HG03439 (cell line): ENCODE data around the gene KRT82.
"Not testable (repeated sequence)": the region's sequence is repeated elsewhere in the genome, so short reads cannot be mapped to it uniquely, and the experiment has no call there.

ENCODE experiments used
- ATAC-seq: cut with Tn5 transposase; IDR thresholded peaks from one replicate; pipeline ENCODE4 v1.9.1; 2021; ENCODE audit warnings: mild to moderate bottlenecking, moderate library complexity; ENCODE audit not compliant: unreplicated experiment

The KRT82 gene

GRCh38 chr12:52413782-52414345, 7.7 kb upstream of the KRT82 start:
- no peak for ATAC-seq

- ATAC-seq, result no peak
Observed at GRCh38 chr12:52413202-52413601, 7.1 kb upstream of the KRT82 start.

DNA sequence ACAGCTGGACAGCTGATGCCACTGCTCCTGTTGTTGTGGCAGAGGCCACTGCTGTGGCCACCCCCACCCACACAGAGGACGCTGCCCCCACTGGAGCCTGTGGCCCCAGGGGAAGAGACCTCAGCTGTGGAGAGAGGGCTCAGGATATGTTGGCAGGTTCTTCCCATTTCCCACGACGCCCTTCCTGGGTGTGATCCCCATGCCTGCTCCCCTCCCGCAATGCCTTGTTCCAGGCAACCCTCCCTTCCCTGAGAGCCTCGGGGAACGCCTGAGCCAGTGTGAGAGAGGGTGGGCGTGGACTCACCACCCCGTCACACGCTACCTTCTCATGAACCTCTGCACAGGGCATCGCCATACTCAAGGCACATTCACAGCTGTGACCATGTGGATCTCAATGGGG, 5.7 kb upstream of the KRT82 start:
- ATAC-seq, result no peak

DNA sequence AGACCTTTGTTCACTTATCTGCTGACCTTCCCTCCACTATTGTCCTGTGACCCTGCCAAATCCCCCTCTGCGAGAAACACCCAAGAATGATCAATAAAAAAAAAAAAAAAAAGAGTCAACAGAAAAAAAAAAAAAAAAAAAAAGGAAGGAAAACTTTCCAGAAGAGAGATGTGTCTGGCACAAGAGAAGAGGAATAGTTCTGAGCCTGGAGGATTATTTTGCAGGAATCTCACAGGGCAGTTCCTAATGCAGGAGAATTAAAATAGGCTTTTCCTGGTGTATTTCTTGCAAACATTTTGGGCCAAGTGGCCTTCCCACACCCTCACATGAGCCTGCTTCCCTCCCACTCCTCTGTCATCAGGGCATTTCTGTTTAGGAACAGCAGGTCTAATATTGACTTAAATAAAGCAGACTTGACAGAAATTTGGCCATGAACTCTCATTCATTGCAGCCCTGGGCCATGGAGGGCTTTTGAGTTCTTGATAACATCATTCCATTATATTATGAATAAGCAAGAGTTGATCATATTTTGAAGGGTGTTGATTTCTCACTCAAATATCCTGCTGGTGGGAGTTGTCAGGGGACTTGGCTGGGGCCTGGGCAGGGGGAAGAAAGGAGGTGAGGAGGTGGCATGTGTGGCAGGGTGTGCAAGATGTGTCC, 4.6 kb upstream of the KRT82 start:
- not testable (repeated sequence) for ATAC-seq

GRCh38 chr12:52407918-52408317, 1.8 kb upstream of the KRT82 start:
- no peak for ATAC-seq

DNA sequence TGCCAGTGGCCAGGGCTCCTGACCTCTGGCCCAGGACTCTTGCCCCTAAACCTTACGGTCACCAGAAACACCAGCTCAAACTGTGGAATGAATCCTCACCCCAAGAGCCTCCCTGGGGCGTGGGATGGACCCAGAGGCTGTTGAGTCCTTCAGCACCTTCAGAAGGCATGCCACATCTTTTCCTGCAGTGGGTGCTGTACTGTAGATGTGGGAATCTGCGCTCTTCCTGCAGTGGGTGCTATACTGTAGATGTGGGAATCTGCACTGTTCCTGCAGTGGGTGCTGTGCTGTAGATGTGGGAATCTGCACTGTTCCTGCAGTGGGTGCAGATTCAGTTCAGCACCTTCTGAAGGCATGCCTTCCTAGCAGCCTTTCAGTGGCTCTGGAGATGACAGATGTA, 1.2 kb downstream of the KRT82 start:
- no peak for ATAC-seq

DNA sequence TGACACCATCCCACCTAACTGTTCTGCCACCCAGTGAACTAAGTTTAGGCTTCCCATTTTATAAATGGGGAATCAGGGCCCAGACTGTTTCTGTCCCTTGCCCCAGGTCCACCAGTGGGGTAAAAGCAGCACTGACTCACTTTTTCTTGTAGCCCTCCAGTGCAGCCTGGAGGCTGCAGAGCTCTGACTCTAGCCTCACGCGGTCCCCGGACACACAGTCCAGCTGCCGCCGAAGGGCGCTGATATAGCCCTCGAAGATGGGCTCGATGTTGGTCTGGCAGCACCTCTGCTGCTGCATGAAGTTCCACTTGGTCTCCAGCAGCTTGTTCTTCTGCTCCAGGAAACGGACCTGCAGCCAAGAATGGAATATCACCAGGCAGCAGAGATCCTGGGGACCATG, 2.6 kb downstream of the KRT82 start:
- ATAC-seq, result no peak

DNA sequence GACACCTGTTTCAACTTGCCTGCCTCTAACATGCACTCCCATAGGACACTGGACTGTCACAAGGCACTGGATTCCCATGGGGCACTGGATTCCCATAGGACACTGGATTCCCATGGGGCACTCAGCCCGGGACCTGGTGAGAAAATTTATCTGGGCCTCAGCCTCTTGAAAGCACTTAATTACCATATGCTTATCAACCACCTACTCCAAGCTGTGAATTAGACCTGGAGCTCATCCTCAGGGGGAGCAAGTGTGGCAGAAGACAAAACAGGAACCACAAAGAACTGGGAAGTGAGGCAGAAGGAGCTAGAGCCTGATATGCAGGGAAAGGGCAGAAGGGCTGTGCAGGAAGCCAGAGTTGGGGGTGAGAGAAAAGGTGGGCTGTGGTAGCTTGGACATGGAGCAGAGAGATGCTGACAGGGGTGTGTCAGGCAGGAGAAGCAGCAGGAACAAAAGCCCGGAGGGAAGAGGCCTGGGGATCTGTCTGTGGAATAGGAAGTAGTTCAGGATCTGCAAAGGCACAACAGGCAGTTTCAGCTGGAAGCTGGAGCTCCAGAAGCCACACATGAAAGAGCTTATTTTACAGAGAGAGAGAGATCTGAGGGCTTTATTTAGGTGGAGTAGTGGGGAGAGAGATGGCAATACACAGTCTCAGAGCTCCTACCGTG, 3.1 kb downstream of the KRT82 start:
- no peak for ATAC-seq

DNA sequence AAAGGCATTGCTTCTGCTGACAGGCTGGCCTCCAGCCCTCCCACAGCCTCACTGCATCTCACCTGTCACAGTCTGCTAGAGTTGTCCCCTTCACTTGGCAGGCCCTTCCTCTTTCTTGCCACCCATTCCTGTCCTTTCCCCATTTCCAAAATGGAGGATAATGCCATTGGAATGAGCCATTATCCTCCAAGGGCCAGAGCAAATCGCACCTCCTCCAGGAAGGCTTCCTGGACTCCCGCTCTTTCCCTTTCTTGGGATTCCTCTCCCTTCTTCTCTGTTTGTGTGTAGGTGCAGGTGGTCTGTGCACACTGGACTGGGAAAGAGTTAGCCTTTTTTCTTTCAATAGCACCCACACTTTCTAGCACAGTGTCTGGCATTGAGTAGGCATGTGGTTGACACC, 3.8 kb downstream of the KRT82 start:
- no peak for ATAC-seq

DNA sequence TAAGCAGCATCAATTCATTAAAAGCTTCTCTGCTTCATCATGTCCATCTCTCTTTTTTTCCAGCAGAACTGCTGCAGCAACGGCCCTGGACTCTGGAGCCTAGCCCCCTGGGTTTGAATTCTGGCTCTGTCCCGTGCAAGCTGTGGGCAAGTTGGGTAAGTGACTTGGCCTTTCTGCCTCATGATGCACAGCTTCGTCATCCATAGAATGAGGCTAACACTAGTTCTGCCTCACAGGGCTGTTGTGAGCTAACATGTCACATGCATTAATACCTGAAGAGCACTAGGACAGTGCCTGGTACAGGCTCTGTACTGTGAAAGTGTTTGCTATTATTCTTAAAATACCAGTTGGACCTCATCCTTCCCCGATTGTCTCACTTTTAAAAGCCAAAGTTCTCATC, 4.2 kb downstream of the KRT82 start:
- ATAC-seq, result no peak

DNA sequence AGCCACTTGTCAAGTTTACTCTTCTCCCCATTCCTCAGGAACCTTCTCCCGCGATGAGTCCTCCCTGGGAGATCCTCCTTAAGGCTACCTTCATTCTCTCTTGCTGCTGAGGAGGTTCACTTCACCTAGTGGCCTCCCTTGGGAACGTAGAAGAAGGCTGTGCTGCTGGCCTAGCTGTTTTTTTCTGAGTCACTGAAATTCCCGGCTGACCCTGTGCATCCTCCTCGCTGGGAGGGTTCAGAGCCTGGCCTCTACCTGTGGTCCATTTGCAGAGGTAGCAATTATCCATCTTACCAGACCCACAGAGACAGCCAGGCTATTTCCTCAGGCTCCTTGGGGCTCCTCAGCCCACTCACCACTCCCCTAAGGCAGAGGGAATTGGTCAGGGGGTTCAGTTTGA, 4.6 kb downstream of the KRT82 start:
- no peak for ATAC-seq

DNA sequence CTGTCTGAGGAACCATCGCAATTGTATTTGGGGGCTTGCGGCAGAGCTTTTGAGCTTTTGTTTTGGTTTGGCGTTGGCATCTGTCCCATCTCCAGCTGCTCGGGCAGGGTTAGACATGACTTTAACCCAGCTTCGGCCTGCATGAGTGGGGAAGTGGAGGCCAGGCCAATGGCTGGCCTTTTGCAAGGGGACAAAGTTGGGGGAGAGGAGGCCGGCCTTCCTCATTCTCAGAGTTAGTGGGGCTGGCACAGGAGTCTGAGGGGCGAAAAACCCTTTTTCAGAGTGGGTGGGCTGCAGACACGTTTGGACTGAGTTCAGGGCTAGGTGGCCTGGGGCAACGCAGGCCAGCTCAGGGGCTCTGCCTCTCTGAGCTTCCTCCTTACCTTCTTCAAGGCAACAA, 5.2 kb downstream of the KRT82 start:
- no peak for ATAC-seq

DNA sequence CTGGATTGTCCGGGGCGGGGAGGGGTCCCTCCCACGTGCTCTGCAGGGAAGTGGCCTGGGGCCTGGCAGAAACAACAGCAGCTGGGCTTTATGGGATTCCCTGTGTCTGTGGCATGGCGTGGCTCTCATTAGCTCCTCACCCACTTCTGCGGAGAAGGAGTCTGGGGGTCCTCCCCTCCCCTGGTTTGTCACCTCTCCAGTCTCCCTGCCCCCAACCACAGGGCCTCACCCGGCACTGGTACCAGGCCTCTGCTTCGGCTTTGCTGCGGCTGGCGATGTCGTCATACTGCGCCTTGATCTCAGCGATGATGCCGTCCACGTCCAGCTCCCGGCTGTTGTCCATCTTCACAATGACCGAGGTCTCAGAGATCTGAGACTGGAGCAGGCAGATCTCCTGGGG, 6.4 kb downstream of the KRT82 start:
- no peak for ATAC-seq

GRCh38 chr12:52398176-52398575, 8.0 kb downstream of the KRT82 start:
- ATAC-seq, result no peak

DNA sequence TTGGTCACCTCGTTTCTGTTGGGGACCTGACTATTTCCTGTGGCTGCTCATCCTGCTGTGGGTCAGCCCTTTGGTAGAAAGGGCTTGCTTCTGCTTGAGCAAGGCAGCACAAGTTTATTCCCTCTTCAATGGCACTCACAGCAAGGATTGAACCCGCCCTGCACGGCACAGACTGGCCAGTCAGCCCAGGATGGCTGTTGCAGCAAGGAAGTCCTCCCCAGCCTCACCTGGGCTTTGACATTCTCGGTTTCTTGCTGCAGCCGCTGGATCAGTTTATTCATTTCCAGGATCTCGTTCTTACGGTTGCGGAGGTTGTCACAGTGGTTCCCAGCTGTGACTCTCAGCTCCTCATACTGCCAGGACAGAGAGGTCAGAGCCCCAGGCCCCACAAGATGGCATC, 9.5 kb downstream of the KRT82 start:
- ATAC-seq, result no peak

GRCh38 chr12:52395761-52396434, 10.2 kb downstream of the KRT82 start:
- no peak for ATAC-seq

DNA sequence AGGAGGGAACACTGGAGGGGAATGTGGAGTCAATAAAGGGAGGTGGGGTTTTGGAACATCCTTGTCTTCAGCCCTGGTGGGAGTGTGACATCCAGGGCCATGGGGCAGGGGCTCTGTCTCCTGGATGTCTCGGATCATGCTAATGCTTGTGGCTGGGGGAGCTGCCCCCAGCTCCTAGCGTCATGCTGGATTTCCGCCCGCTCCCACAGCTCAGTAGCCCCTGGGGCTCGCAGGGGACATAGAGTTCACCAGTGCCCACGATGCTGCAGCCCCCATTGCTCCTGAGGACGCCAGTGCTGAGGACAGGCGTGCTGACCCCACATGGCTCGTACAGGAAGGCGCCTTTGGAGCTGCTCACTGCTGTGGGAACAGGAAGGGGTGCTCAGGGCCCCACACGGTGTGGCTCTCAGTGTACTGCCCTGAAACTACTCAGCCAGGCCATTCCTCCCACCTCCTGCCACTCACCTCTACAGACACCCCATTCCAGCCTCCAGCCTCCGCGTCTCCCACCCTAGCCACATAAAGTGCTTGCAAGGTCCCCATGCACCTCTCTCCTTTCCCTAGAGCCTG, 11.2 kb downstream of the KRT82 start:
- ATAC-seq, result no peak

DNA sequence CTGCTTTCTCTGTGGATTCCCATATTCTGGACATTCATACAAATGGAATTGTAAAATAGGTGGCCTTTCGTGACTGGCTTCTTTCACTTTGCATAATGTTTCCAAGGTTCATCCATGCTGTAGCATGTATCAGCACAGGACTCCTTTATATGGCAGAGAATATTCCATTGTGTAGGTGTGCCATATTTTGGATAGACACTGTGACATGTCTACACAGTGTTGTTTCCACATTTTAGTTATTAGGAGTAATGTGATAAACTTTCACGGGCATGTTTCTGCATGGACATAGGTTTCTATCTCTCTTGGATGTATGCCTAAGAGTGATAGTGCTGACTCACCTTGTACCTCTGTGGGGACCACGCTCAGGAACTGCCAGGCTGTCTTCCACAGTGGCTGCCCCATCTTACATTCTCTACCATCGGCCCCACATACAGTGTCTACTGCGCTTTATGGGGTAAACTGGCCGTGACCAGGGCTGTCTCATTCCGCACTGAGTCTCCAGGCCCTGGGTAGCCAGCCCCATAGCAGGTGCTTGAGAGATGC, 13.6 kb downstream of the KRT82 start:
- ATAC-seq, result no peak

GRCh38 chr12:52391618-52392002, 14.5 kb downstream of the KRT82 start:
- no peak for ATAC-seq

GRCh38 chr12:52390739-52391617, 15.2 kb downstream of the KRT82 start:
- ATAC-seq, result no peak
